Adrenal gland (tissue), 12 donors: Measurements from ENCODE around the gene LAMA5. TPM values are rescaled to one million over a fixed set of nuclear protein-coding genes. Genes with fewer than 3 reads are reported as not detected.

Experiments
- DNase-seq, 7 donors: peaks; one replicate each; pipeline ENCODE4 v3.0.0-alpha.2; 2019 to 2020
- H3K27ac ChIP-seq, 5 donors: fragments of 200-600 bp; sonication (generic) in 4 of 5; 1 replicate in 3 of 5; 2 replicates in 2 of 5; pipeline versions ENCODE4 v1.5.1 to v1.8.0; 2016 to 2020; ENCODE audit warnings: mild to moderate bottlenecking in 1 of 5
- H3K27me3 ChIP-seq: fragments of 200-600 bp; 2 replicates; pipeline ENCODE4 v1.8.0; 2021
- H3K36me3 ChIP-seq, 2 donors: fragments of 200-600 bp; replicated peaks in 1 of 2; 1 replicate in 1 of 2; 2 replicates in 1 of 2; pipeline versions ENCODE4 v1.5.1 to v1.8.0; 2018 to 2022
- H3K4me1 ChIP-seq, 2 donors: fragments of 200-600 bp; replicated peaks in 1 of 2; 1 replicate in 1 of 2; 2 replicates in 1 of 2; pipeline versions ENCODE4 v1.5.1 to v1.8.0; 2018 to 2021
- H3K4me3 ChIP-seq, 4 donors: fragments of 200-600 bp; sonication (generic) in 3 of 4; one replicate each; pipeline ENCODE4 v1.5.1; 2016 to 2018
- H3K9me3 ChIP-seq, 3 donors: fragments of 200-600 bp; sonication (generic) in 1 of 3; replicated peaks in 1 of 3; 1 replicate in 2 of 3; 2 replicates in 1 of 3; pipeline versions ENCODE4 v1.5.1 to v1.8.0; 2016 to 2021
- POLR2A ChIP-seq, 2 donors: fragments of 450-650 bp; IDR thresholded peaks; one replicate each; pipeline ENCODE4 v1.6.1; 2017; ENCODE audit warnings: antibody characterized with exemption in 2 of 2, mild to moderate bottlenecking in 2 of 2, moderate library complexity in 1 of 2
- WGBS, 4 donors: extraction: QIAGEN DNeasy Blood & Tissue Kit in 2 of 4; methylation state at CpG; one replicate each; pipeline versions ENCODE4 v1.1.5 to v1.1.7; 2013 to 2017; 5-methylcytosine and 5-hydroxymethylcytosine counted together
- intact Hi-C, 2 donors: fragments of 100-400 bp; cut with DNase I; formaldehyde crosslinking; loops; one replicate each; pipeline versions ENCODE4 v1.14.1 to v1.15.0; 2022 to 2023
- polyA plus RNA-seq, 3 donors: library from polyadenylated mRNA; stranded (reverse); fragments of 200-250 nt in 2 of 3; fragments of 350-450 nt in 1 of 3; fragmentation: Illumina TruSeq in 1 of 3; extraction: RNeasy Lipid Tissue Mini Kit (QIAGEN cat#74804) in 1 of 3; gene quantifications; one replicate each; pipeline ENCODE4 v1.2.3, GENCODE V29; 2013 to 2014
- total RNA-seq, 9 donors: library from RNA; depleted of rRNA in 4 of 9; stranded (reverse); fragments of >200 nt in 4 of 9; fragments of 120-200 nt in 1 of 9; fragmentation: NEBNext Ultra II Directional in 1 of 9; extraction: Animal tissue kit (Norgen Biotek cat#: 25700) in 1 of 9; gene quantifications; one replicate each; pipeline versions ENCODE4 v1.1.0 to v1.2.4, GENCODE V29; 2013 to 2023
- TF ChIP-seq, protein P1 (sequence below), 6 experiments: fragments of 450-650 bp in 4 of 6; fragments of 200-600 bp in 2 of 6; sonication (generic) in 1 of 6; IDR thresholded peaks; 1 replicate in 5 of 6; 2 replicates in 1 of 6; pipeline versions ENCODE4 v1.5.1 to v1.8.0; 2016 to 2021; ENCODE audit warnings: antibody characterized with exemption in 6 of 6, mild to moderate bottlenecking in 2 of 6, moderate library complexity in 1 of 6
- donor health status: healthy with polysubstance abuse.
- donor health status: Bipolar disorder and iron deficiency.
- donor health status: DM: yes; HTN: yes; CAD: no.
- donor health status: DM: no; HTN: no; CAD: no.
- donor health status: DM: no; HTN: no; CAD: no.
- donor health status: DM: yes; HTN: yes; CAD: no.

LAMA5 gene
- total and polyA plus RNA-seq, 12 donors = 2.0 to 537 (median 100) TPM

DNA sequence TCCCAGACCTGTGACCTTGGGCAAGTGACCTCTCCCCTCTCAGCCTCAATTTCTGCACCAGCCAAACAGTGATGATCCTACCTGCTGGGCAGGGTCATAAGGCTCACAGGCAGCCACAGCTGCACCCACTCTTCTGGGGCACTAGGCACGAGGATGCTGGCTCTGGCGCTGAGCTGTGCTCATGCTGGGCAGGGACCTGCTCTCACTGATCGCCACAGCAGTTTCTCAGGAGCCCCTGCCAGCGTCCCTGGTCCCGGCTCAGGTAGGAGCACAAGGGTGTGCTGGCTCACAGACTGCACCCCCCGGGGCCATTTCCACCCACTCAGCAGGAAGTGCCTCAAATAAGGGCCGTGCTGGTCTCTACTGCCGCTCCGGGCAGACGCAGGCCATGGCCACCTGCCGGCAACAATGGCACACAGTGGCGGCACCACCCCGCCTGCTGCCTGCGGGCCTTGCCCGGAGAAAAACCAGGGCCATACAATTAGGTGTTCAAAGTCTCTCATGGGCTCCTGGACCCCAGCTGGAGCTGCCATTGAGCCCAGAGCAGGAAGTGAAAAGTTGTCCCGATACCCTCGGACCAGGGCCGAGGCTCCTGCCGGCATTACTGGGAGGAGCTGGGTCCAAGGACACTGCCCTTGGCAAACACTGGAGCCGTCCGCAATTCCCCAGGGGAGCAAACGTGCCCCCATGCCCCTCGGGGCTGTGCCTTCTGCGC, 44.5 kb upstream of the LAMA5 start:
- intact Hi-C loops = loop anchor here in 1 of 2 donors (5.0 kb wide), 1 partner anchor 81 kb away; no protein-coding TSS in a partner anchor
- Histone ChIP-seq H3K4me1 (peaks cover 16 to 18% of the 10 kb centered on the region in 2 donors), H3K36me3 (no peaks in the 10 kb centered on the region), H3K27me3 (no peaks in the 10 kb centered on the region), H3K9me3 (no peaks in the 10 kb centered on the region), H3K27ac (no peak overlapping the region), H3K4me3 (no peak overlapping the region)
- DNase-seq = no peak
- no peak for TF ChIP-seq POLR2A (IDR thresholded peaks at IDR 0.05)
- TF ChIP-seq, protein P1, sequence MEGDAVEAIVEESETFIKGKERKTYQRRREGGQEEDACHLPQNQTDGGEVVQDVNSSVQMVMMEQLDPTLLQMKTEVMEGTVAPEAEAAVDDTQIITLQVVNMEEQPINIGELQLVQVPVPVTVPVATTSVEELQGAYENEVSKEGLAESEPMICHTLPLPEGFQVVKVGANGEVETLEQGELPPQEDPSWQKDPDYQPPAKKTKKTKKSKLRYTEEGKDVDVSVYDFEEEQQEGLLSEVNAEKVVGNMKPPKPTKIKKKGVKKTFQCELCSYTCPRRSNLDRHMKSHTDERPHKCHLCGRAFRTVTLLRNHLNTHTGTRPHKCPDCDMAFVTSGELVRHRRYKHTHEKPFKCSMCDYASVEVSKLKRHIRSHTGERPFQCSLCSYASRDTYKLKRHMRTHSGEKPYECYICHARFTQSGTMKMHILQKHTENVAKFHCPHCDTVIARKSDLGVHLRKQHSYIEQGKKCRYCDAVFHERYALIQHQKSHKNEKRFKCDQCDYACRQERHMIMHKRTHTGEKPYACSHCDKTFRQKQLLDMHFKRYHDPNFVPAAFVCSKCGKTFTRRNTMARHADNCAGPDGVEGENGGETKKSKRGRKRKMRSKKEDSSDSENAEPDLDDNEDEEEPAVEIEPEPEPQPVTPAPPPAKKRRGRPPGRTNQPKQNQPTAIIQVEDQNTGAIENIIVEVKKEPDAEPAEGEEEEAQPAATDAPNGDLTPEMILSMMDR (IDR thresholded peaks at IDR 0.05) = no peak
- 67 to 75% (median 71%) methylated on average over 8 to 24 of the region's 24 CpGs for WGBS, 4 donors

DNA sequence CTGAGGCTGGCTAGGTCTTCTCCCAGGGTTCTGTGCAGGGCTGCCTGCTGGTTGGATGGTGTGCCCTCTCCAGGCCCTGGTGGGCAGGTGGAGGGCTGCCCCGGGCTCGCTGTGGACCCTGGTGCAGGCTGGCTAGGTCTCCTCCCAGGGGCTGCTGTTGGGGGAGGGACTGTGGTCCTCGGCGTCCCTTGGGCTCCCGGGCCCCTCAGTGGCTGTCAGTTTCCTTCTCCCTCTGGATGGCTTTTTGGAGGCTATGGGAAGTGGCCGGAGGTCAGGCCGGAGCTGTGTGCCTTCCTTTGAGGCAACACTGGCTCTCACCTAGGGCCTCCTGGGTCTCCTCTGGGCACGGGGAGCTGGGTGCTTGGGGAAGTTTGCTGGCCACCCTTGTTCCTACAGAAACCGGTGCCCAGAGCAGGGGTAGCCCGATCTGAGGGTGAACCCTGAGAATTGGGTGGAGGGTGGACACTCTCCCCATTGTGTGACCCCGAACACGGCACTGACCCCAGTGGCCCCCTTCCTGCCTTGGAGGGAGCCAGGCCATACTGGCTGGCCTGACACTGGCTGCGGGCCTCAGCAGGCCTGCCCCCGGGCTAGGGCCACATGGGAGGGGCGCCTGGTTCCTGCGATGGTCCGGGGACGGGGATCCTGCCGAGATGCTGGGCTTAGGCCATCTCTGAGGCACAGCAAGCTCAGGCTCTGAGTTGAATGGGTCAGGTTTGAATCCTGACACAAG, 43.8 kb upstream of the LAMA5 start:
- H3K9me3 ChIP-seq = no peaks in the 10 kb centered on the region
- no peak overlapping the region for H3K4me3 ChIP-seq
- peaks cover 24 to 25% of the 10 kb centered on the region in 2 donors for H3K4me1 ChIP-seq
- no peak for TF ChIP-seq POLR2A (IDR thresholded peaks at IDR 0.05)
- H3K27ac ChIP-seq = no peak overlapping the region
- 71 to 100% (median 90%) methylated on average over 2 to 19 of the region's 19 CpGs for WGBS, 4 donors
- no peak for DNase-seq
- no peaks in the 10 kb centered on the region for H3K27me3 ChIP-seq
- intact Hi-C loops = loop anchor here in 1 of 2 donors (5.0 kb wide), 1 partner anchor 81 kb away; no protein-coding TSS in a partner anchor
- no peaks in the 10 kb centered on the region for H3K36me3 ChIP-seq

DNA sequence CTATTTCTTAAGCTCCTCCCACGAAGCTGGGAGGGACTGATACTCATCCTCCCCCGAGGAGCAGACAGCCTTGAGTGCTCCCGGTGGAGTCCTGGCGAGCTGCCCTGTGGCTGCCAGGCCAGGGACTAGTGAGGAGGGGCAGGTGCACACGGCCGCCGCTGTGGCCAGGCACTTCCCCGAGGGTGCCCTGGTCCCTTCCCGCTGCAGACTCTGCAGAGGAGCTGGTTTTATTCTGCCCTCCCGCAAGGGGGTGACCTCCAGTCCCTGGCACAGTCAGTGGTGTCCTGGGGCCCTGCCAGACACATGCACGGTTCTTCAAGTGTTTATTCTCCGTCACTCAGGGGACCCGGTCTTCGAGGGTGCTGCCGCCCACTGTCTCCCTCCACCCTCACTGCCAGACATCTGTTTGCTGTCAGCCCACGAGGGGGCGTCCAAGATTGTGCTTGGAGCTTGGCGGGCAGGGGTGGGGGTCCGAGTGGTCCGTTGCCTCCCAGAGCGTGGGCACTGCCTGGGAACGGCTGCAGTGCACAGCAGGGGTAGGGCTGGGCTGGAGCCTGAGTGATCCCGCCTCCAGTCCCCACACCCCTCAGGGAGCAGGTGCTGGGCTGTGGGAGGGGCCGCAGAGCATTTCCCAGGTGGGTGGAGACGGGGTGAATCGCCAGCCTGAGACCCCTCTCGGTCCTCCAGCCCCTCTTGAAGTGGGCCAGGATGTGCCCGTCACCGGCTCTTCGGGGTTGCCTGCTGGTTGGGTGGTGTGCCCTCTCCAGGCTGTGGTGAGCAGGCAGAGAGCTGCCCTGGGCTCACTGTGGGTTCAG, 43.0 kb upstream of the LAMA5 start:
- WGBS, 4 donors = 13 to 14% (median 14%) methylated on average over 8 to 30 of the region's 30 CpGs; no CpG with 5 or more reads in 1 of the 4 donors
- H3K27ac ChIP-seq = no peak overlapping the region
- no peaks in the 10 kb centered on the region for H3K9me3 ChIP-seq
- TF ChIP-seq, protein P1 (IDR thresholded peaks at IDR 0.05) = peak in 5 of 6 experiments; percentile 21 to 41 (median 39)
- TF ChIP-seq POLR2A (IDR thresholded peaks at IDR 0.05) = no peak
- peak; percentile 87 to 94 (median 92) for DNase-seq
- H3K36me3 ChIP-seq = no peaks in the 10 kb centered on the region
- intact Hi-C loops = loop anchor here in 1 of 2 donors (5.0 kb wide), 1 partner anchor 82 kb away; no protein-coding TSS in a partner anchor
- H3K4me3 ChIP-seq = no peak overlapping the region
- H3K4me1 ChIP-seq = peaks cover 26 to 31% of the 10 kb centered on the region in 2 donors
- H3K27me3 ChIP-seq = no peaks in the 10 kb centered on the region

DNA sequence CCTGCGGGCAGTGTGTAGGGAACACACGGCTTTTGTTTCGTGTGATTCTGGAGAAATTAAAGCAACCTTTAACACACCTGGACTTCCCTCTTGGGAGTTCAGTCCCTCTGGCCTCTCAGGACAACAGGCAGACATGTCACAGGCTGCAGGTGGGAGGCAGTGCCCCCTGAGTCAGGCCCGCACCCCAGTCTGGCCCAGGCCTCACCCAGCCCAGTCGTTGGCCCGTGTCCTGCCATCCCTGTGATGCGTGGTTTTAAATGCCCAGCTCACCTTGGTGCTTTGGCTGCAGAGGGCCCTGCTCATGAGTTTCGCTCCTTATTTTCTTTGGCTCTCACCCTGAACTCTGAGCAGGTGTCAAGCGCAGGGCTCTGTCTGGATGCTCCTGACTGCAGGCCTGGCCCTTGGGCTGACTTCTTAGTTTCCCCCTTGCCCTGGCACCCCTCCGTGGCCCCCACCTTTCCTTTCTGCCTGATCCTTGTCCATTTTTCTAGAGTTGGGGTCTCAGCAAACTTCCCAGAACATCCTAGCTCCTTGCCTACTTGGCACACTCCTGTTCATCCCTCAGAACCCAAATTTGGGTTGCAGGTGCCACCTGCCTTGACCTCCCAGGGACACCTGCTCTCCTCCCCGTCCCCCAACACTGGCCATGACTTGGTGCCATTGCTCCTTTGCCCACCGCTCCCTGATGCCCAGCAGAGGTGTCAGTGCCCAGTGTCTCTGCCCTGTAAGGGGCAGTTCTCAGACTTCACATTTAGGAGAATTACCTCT, 42.2 kb upstream of the LAMA5 start:
- 86 to 89% (median 88%) methylated on average over 9 to 12 of the region's 12 CpGs for WGBS, 4 donors
- Histone ChIP-seq H3K4me1 (peaks cover 26 to 31% of the 10 kb centered on the region in 2 donors), H3K4me3 (no peak overlapping the region), H3K27me3 (no peaks in the 10 kb centered on the region), H3K9me3 (no peaks in the 10 kb centered on the region), H3K36me3 (no peaks in the 10 kb centered on the region), H3K27ac (no peak overlapping the region)
- DNase-seq = no peak
- no peak for TF ChIP-seq POLR2A (IDR thresholded peaks at IDR 0.05)
- TF ChIP-seq, protein P1 (IDR thresholded peaks at IDR 0.05) = no peak
- intact Hi-C loops = no loop called here
